Epithelial cell of esophagus (primary cell): ENCODE measurements around the gene CAVIN3.

Experiments used
- DNase-seq: peaks from one replicate; pipeline ENCODE4 v3.0.0; 2010; ENCODE audit warnings: low read depth
- H3K4me3 ChIP-seq: 2 replicates; pipeline ENCODE4 v1.5.1; 2011; ENCODE audit warnings: mild to moderate bottlenecking, low read length, control low read depth
- CTCF ChIP-seq: IDR thresholded peaks from 2 replicates; pipeline ENCODE4 v1.5.1; 2011; ENCODE audit warnings: low read depth, mild to moderate bottlenecking, low read length, control low read depth, inconsistent platforms; ENCODE audit not compliant: insufficient read depth; ENCODE audit errors: missing control alignments

The CAVIN3 gene

GRCh38 chr11:6345366-6345765 lies 25.1 kb upstream of the CAVIN3 start:
- TF ChIP-seq CTCF = no peak
- H3K4me3 ChIP-seq = no peak overlapping the region
- no peak for DNase-seq

GRCh38 chr11:6336293-6336692 lies 16.0 kb upstream of the CAVIN3 start:
- no peak for DNase-seq
- no peak for TF ChIP-seq CTCF
- H3K4me3 ChIP-seq = no peak overlapping the region

GRCh38 chr11:6334806-6335205 lies 14.5 kb upstream of the CAVIN3 start:
- DNase-seq = no peak
- H3K4me3 ChIP-seq = no peak overlapping the region
- no peak for TF ChIP-seq CTCF

GRCh38 chr11:6333095-6333494 lies 12.8 kb upstream of the CAVIN3 start:
- no peak overlapping the region for H3K4me3 ChIP-seq
- no peak for TF ChIP-seq CTCF
- DNase-seq = no peak

GRCh38 chr11:6332066-6332465 lies 11.8 kb upstream of the CAVIN3 start:
- no peak for TF ChIP-seq CTCF
- H3K4me3 ChIP-seq = no peak overlapping the region
- DNase-seq = no peak

- no peak for TF ChIP-seq CTCF
- DNase-seq = no peak
- no peak overlapping the region for H3K4me3 ChIP-seq
These were observed 8.0 kb upstream of the CAVIN3 start for GRCh38 chr11:6328321-6328720.

- TF ChIP-seq CTCF = no peak
- no peak for DNase-seq
- H3K4me3 ChIP-seq = no peak overlapping the region
These were observed 7.5 kb upstream of the CAVIN3 start for GRCh38 chr11:6327806-6328205.
